ENCODE measurements around the gene BAIAP2.

DNA sequence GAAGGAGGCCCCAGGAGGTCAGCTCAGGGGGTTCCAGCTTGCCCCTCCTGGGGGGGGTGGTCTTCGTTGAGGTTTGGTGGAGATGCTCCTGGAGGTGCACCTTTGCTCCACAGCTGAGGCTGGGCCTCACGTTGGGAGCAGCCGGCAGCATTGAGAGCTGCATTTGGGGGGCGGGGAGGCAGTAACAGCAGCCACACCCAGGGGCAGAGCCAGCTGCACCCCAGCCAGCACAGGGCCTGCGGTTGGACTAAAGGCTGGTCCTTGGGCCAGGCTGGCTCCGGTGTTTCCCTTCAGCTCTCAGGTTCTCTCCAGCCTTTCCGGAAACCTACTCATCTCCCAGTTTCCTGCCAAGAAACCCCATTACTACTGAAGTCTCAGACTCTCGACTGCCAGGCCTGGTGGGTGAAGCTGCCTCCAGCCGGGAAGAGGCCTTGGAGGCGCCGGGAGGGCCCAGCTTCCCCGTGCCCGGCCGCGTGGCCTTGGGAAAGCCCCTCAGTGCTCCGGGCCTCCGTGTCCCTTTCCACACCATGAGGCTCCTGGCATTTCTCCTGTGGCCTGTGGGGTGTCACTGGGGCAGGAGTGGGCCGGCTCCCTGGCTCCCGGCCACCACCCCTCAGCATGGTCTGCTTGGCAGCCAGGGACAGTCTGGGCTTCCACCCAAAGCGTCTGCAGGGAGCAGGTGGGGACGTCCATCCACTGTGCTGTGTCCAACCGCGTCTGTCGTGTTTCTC lies 14.0 kb upstream of the BAIAP2 start:
- TF ChIP-seq EZH2 (optimal IDR thresholded peaks at IDR 0.05; ENCODE audit: low read depth, low read length), result no peak
- TF ChIP-seq, protein P1, sequence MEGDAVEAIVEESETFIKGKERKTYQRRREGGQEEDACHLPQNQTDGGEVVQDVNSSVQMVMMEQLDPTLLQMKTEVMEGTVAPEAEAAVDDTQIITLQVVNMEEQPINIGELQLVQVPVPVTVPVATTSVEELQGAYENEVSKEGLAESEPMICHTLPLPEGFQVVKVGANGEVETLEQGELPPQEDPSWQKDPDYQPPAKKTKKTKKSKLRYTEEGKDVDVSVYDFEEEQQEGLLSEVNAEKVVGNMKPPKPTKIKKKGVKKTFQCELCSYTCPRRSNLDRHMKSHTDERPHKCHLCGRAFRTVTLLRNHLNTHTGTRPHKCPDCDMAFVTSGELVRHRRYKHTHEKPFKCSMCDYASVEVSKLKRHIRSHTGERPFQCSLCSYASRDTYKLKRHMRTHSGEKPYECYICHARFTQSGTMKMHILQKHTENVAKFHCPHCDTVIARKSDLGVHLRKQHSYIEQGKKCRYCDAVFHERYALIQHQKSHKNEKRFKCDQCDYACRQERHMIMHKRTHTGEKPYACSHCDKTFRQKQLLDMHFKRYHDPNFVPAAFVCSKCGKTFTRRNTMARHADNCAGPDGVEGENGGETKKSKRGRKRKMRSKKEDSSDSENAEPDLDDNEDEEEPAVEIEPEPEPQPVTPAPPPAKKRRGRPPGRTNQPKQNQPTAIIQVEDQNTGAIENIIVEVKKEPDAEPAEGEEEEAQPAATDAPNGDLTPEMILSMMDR (IDR thresholded peaks at IDR 0.05; ENCODE audit: low read length), result no peak
